Stimulated activated naive CD4-positive, alpha-beta T cell (primary cell): ENCODE results near the gene NRG2.

Source experiments
- DNase-seq, 6 experiments: peaks; one replicate each; lab custom pipeline; 2025; lab: John Stamatoyannopoulos, UW

The NRG2 gene

DNA sequence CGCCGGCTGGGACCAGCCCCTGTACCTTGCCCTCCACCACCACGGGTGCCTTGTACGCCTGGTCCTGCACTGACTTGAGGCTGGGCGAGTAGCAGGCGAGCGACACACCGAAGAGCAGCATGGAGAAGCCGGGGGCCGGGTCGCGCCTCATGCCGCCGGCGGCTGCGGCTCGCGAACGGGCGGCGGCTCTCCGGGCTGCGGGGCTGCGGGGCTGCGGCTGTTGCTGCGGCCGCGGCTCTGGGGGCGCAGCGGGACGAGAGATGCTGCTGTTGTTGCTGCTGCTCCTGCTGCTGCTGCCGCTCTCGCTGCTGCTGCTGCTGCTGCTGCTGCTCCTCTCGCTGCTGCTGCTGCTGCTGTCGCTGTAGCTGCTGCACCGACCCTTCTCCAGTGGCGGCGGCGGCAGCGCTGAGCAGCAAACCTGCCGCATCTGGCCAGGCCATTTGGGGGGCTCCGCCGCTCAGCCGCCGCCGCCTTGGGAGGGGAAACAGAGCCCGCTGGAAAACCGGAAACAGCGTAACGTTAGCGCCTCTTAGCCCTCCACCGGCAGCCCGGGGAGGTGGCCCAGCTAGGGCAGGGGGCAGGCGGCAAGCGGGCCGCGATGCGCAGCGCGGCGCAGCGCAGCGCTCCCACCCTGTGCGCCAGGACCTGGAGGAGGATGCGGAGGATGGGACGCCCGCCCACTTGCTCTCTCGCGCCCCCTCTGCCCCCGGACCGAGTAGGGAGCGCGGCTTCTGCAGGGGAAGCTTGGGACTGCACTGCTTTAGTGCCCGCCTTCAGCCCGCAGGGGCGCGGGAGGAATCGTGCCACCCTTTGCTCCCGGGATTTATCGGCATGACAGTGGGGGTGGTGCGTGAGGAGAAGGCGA lies at the start of gene NRG2:
Gene NRG2 (minus strand): TSS at position 657 of the 865 bp plus-strand sequence.
- DNase-seq: peak; percentile 5 to 55 (median 33)

DNA sequence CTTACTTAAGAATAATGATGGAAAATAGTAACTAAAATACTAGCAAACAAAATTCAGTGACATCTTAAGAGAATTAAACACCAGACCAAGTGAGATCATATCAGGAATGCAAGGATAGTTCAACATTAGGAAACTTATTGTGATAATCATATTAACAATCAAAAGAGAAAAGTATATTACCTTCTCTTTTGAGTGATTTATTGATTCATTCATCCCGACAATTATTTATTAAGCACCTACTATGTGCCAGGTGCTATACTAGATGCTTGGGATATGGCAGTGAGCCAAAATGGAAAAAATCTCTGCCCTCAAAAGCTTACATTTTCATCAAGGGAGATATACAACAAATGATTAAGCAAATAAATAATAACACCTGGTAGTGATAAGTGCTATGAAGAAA lies 47.2 kb upstream of the NRG2 start:
- no peak for DNase-seq

DNA sequence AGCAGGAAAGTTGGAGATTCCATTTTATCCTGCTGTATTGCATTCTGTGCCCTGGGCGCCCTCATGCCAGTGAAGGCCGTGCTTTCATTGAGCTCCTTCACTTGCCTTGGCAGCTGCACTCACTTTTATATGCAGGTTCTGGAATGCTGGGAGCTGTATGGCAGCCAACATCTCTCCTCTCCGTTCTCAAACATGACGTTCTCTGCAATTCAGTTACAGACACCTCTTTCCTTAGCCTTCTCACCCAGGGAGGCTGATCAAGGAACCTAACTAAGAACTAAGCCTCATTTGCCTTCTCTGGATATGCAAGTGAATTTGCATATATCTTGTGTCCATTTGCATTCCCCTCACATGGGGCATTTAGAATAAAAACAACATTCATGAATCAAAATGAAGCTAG lies 41.4 kb upstream of the NRG2 start:
- DNase-seq: no peak

DNA sequence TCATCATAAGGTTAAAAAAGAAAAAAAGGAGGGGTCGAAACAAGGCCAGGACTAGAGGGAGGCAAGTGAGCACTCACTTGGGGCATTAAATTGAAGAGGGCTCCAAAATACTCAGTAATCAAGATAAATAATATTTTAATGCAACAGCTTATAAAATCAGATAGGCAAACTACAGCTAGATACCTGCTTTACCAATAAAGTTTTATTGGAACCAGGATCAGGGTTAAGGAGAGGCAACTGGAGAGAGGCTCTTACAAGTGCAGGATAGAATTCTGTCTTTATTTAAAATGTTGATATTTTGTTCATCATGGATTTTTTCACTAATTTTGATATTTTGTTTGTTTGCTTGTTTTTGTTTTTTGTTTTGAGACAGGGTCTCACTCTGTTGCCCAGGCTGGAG lies 40.6 kb upstream of the NRG2 start:
- no peak for DNase-seq

DNA sequence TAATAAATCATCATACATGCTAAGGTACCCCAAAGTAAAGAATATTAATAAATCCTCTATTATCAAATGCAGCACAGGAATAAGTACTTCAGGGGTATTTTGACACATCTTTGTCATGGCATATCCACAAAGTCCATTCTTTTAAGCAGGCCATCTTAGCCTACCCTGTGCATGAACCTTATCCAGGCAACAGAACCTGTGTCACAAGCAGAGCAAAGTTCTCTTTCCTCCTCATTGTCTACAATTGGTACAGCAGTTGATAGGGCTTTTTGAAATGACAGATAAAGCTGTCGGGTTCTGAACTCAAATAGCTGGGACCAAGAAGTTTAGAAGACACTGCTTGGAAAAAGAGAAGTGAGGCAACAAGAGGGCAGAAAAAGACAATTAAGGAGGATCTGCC lies 40.0 kb upstream of the NRG2 start:
- no peak for DNase-seq

DNA sequence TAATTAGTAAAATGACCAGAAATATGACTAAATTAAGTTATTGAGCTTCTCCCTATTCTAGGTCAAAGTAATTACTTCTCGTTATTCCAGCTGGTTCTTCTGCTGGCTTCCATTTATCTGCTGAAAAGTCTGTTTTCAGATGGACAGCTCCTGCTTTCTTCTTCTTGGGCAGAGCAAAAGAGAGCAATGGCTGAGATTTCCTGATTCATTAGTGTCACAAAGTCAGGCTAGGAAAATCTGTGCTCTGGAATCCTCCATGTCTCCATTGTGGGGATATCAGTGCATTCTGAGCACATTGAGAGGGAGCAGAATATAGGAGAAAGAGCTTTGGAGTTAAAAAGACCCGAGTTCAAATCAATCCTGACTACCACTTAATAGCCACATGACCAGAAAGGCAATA lies 33.7 kb upstream of the NRG2 start:
- no peak for DNase-seq

DNA sequence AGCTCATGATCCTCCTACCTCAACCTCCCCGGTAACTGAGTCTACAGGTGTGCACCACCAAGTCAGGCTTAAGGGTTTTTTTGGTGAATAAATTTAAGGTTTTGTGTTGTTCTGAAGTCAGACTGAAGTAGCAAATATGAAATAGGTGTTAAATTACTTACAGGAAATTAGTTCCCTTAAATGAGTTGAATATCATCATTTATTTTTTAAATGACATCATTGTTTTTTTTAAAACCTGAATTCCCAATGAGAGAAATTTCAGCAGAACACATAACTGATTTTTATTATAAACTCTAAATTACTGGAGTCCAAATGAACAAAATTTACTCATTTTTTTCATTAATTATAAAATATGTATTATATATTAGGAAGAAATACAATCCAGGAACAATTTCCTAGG lies 33.0 kb upstream of the NRG2 start:
- no peak for DNase-seq

DNA sequence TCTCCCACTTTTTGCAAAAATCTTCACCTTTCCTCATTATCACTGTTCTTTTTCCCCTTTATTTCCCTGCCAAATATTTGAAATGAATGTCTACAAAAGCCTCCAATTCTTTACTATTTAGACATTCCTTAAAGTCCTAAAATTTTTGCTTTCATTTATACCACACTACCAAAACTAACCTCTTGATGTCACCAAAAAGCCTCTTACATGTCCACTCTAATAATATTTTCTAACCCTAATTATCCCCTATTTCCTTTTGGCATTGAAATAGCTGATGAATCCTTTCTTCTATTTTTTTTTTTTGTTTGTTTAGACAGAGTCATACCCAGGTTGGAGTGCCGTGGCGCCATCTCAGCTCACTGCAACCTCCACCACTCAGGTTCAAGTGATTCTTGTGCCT lies 32.3 kb upstream of the NRG2 start:
- DNase-seq: no peak

DNA sequence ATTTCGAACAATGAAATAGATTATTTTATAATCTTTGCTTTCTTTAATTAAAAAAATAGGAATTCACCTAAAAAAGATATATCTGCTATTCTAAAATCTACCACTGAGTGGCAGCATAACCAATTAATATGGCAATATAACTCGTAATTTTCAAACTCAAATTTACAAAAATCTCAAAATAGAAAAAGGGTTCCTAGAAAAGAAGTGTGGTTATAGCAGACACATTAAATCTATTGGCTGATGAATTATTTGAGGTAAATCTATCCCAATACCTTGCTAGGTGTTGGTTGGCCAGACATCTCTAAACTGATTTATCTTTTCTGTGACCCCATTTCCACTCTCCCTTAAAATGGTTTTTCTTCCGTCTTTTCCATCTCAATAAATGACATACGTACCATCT lies 30.2 kb upstream of the NRG2 start:
- peak in 3 of 6 experiments; percentile 7 to 57 (median 47) for DNase-seq

DNA sequence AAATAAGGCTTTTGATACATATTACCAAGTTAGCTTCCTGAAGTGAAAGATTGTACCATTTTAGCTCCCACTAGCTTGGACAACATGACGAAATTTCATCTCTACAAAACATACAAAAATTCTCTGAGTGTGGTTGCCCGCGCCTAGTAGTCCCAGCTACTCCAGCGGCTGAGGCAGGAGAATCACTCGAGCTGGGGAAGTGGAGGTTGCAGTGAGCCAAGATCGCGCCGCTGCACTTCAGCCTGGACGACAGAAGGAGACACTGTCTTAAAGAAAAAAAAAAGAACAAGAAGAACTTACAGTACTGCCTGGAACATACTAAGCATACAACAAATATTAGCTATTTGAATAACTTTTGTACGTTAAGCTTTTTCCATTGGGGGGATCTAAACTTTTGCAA lies 29.7 kb upstream of the NRG2 start:
- no peak for DNase-seq

DNA sequence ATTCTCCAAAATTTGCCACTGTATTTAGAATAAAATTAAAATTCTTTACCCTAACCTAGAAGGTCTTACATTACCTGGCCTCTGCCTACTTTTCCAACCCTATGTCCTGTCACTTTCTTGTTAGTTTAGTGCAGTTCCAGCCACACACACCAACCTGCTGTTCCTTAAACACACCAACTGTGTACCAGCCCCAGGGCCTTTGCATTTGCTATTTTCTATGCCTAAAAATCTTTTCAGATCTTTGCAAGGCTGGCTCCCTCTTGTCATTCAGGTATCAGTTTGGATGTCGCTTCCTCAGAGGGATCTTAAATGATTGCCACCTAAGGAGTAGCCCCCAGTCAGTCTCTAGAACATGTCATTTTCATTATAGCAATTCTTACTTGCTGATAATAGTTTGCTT lies 17.7 kb upstream of the NRG2 start:
- DNase-seq: no peak

DNA sequence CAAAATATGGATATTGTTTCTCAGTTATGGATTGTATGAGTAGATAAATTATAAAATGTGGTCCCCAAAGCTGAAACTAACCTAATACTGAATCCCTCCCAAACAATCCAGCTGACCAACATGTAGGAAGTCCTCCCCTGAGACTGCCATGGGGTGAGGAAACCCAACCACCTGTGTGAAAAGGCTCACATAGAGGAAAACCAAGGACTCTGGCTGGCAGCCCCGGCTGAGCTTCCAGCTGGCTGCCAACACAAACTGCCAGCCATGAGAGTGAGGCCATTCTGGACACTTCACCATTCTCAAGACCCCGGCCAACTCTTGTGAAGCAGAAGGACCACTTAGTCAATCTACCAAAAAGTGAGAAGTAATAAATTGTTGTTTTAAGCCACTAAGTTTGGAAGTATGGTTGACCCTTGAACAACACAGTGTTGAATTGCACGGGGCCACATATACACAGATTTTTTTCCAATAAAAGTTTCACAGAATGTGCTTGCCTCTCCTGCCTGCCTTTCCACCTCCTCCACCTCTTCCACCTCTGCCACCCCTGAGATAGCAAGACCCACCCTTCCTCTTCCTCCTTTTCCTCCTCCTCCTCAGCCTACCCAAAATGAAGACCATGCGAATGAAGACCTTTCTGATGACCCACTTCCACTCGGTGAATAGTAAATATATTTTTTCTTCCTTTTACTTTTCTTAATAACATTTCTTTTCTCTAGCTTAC lies 15.3 kb upstream of the NRG2 start:
- no peak for DNase-seq

DNA sequence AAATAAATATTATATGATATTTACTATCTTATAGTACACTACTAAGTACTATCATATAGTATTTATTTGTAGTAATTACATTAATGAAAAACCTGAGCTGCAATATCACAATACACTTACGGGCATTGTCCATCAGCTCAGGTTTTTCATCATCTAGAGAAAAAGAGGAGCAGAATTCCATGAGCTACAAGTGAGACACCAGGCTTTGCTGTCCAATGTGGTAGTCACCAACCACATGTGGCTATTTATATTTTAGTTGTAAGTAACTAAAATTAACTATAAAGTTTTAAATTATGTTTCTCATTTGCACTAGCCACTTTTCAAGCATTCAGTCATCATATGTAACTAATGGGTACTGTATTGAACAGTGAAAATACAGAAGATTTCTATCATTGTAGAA lies 13.8 kb upstream of the NRG2 start:
- no peak for DNase-seq

DNA sequence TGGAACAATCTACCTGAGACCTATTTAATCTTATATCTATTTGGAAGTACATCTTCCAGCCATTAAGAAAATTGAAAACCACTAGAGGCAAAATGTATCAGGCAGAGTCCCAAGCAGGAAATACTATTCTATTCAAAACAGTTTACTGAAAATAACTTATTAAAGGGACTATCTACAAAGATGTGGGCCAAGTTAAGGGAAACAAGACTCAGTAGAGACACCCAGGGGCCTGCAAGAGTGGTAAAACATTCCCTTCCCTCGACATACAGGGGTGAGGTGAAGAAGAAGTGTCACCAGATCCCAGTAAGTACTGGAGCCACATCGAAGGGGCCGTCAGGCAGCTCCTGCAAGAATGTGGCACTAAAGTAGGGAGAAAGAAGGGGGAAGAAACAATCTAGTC lies 12.1 kb upstream of the NRG2 start:
- no peak for DNase-seq

DNA sequence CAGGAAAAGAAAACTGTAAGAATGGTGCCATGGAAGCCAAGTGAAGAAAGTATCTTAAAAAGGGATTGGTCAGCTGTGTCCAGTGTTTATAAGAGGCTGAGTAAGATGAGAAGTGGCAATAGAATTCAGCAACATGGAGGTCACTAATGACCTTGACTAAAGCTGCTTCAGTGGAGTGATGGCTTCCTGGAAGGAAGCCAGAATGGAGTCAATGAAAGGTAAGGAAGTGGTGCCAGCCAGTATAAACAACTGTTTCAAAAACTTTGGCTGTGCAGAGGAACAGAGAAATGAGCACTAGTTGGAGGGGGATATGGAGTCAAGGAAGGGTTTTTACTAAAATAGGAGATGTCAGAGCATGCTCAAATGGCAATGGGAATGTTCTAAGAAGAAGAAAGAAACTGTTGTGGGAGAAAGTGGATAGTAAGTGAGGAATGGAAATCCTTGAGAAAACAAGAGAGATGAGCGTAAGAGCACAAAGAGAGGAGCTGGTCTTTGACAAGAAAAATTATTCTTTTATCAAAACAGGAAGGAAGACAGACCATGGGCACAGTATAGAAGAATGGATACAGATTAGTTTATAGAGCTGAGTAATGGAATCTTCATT lies 11.1 kb upstream of the NRG2 start:
- no peak for DNase-seq

DNA sequence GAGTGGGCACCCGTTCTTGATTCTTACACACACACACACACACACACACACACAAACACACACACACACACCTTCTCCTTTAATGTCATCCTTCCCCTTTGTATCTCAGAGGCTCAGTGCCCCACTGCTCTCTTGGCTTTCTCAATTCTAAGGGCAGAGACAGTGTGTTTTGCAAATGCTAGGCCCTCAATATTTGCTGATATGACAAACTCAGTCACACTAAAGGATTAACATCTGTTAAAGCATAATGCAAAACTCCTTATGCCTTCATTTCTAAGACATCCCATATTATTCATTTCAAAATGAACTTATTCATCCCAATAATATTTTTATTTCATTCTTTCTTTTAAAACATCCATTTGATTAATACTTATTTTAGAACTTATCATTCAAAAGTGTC lies 8.9 kb upstream of the NRG2 start:
- DNase-seq: no peak

DNA sequence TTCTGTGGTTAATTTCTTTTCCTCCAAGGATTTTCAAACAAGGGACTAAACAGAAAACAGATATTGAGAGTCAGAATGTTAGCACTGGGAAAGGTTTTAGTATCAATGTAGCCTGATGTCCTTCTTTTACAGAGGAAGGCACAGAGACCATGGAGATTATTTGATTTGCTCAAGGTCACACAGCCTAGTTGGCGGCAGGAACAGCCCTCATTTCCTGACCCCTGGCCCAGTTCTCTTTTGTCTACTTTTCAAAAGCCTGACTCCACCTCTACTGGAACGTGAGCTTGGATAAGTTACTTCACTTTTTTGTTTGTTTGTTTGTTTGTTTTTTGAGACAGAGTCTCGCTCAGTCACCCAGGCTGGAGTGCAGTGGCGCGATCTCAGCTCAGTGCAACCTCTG lies 6.6 kb upstream of the NRG2 start:
- no peak for DNase-seq

DNA sequence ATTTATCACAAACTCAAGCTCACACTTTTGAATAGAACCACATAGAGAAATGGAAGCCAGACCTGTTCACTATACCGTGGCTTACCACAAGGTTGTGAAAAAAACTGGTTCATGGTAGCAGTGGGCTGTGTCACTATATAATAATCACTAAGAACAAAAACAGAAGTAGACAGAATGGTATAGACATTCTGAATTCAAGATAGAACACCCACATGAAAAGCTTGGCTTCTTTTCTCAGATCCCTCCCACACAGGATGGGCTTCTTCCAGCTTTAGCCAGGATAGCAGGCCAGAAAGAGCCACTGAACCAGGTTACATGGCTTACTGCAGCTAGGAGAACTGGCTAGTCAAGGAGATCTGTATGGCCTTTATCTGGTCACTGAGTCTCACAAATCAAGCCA lies 6.1 kb upstream of the NRG2 start:
- DNase-seq: no peak

DNA sequence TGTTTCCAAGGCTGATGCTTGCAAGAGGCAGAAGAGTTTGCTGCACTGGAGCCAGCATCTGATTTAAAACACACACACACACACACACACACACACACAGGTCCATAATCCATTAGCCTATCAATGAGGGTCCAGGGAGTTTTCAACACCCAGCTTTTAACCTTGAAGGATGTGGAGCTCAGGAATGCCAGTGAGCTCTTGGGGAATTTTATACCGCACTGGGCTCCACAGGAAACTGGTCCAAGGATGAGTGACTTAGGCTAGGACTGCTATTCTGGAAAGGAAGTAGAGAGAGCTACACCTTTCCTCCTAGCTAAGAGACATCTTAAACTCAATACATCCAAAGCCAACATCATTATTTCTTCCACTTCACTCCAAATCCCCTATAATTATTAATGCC lies 942 bp upstream of the NRG2 start:
- DNase-seq: no peak

DNA sequence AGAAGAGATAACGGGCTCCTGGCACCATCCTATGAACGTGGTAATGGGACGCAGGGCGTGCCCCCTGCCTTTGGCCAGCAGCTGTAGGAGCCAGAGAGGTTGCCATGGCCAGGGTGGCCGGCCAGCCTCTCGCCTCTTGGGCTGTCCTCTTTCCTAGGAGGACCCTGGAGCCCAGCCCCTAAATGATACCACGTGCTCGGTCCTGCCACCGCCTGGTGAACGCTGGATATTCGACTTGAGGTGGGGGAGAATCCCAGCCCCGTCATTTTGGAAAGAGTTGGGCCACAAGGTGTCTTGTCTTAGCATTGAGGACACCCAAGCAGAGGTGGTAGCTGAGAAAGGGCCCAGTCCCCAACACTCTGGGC lies 391 bp upstream of the NRG2 start:
- no peak for DNase-seq

DNA sequence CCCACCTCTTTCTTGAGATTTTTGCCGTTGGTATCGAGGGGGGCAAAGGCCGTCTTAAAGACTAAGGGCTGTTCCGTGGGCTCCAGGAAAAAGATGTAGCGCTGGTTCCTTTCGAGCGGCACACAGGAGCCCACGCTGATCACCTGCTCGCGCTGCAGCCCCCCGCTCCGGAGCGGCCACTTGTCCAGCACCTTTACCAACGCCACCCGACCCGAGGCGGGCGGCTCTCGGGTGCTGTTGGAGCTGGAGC lies 781 bp downstream of the NRG2 start:
- no peak for DNase-seq

DNA sequence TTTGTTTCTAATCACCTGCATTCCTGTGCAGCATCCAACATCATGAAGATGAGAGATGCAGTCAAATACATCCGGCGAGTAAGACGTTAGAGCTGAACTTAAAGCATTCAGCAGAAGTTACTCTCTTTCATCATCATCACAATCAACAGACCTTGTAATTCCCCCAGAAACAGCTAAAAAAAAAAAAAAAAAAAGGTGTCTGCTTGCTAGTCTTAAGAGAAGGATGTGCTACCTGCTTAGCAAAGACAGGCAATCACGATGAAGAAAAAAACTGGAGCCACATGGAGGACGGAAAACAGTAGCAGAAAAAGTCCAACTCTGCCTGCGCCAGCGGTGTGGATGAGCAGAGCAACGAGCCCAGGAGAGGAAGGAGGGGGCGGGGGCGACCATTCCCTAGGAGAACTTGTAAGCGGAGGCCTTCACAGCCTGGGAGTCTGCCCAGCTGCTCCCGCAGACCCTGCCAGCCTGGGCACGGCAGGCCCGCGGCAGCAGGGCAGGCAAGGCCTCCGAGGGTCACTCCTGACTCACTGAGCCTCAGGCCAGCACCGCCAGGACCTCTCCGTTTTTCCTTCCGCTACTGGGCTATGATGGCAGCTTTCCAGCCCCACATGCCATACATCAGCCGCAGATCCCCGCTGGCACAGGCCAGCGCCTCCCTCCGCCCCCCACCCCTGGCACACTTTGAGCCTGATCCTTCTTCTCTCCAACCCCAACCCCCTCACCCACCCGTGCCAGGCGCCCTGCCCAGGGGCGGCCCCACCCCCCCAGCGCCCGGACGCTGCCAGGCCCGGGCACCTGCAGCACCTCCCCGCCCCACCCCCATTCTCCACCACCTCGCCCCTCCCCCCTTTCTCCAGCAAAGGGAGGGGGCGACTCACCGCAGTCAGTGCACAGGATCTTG lies 1.4 kb downstream of the NRG2 start:
- DNase-seq: peak in 1 of 6 experiments; percentile 7

DNA sequence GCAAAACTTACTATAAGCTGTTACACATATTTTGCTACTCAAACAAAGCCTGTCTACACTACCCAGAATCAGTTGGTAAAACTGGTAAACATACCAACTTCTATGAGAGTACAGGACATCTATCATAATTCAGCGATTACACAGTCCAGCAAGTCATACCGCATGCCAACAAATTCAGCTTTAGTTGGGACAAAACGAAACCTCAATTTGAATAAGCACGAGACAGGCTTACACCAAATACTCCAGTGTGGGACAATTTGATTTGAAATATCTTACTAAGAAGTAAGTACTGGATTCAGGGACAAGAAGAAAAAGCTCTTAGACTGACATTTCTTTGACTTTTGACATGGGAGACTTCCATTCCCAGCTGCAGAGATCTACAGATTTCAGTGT lies 2.0 kb downstream of the NRG2 start:
- DNase-seq: no peak
